ENCODE results near the gene RUNDC3A.

The RUNDC3A gene

DNA sequence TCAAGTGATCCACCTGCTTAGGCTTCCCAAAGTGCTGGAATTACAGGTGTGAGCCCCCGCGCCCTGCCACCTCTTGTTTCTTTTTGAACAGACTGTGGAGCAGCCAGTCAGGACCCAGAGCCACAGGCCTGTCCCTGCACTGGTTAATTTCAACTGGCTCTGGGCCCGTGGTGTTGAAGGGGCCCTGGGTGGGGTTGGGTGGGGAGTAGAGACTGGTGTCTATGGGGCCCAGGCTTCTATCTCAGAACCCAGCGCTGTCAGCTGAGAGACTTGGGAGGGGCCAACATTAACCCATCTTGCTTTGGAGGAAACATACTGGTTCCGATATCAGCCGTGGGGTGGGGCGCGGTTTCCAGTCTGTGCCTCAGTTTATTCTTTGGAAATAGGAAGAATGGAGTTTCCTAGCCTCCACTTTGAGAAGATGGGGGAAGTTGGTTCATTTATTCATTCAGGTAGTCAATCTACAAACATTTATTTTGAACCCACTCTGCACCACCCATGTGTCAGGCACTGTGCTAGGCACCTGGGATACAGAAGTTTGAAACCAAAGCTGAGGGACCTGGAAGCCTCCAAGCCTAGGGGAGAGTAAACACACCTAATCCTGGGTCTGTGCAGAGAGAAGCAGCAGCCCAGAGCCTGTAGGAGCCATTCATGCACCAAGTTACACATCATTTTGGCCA lies 24.9 kb upstream of the RUNDC3A start:
- DNase-seq (ENCODE audit: low spot score), result no peak

DNA sequence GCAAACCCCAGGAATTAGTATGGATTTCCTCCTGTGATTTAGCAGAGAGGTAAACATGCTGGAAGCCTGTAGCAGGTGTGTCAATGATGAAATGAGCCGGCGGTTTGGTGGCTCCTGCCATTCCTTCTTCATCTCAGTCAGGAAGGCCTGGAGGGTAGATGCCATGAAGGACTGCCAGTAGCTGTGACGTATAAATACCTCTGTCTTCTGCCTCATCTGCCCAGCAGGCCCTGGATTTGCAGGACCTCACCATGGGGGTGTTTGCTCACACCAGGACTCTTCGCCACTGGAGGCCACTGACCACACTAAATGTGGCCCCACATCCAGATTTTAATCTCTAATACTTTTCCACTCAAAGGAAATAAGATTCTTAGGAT lies 24.4 kb upstream of the RUNDC3A start:
- DNase-seq (ENCODE audit: low spot score), result no peak

DNA sequence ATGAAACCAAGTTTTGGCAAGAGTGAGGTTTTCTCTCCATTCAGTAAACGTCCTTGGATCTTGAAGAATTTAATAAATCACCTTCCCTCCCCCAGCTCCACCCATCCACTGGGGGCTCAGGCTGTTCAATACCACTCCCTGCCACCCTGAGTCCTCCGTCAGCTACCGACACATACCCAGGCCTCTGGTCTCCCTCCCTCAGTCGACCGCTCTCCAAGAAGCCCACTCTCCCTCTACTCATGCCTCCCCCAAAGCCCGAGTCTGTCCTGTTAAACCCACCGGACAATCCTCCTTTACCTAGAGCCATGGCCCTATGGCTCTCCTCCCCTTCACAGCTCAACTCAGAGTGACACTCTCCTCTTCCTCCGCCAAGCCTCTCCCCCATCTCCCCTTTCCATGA lies 20.8 kb upstream of the RUNDC3A start:
- no peak for DNase-seq (ENCODE audit: low spot score)

DNA sequence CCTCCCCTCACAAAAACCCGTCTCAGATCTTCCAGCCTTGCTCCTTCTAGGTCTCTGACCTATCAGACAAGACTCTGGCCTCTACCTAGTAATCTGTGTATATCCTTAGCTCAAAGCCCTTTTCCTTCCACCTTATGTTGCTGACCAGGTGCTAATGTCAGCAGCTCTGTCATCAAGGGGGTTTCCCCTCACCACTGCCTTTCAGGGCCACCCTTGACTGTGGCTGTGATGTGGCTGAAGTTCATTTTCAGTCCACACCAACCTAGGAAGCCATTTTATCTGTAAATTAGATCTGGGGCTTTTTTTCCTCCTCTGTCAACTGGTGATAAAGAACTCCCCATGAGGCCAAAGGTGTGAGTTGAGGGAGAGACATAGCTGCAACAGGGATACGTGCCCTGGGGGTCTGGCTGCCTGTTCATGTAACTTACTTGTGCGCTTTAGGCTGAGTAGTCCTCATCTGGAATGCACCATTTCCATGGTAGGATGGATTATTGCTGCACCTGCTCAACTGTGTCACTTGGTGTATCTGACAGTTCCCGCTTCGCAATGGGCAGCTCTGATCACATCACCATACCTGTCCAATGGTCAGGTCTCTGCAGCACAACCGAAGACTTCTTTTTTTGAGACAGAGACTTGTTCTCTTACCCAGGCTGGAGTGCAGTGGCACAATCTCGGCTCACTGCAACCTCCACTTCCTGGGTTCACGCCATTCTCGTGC lies 14.7 kb upstream of the RUNDC3A start:
- no peak for DNase-seq (ENCODE audit: low spot score)

DNA sequence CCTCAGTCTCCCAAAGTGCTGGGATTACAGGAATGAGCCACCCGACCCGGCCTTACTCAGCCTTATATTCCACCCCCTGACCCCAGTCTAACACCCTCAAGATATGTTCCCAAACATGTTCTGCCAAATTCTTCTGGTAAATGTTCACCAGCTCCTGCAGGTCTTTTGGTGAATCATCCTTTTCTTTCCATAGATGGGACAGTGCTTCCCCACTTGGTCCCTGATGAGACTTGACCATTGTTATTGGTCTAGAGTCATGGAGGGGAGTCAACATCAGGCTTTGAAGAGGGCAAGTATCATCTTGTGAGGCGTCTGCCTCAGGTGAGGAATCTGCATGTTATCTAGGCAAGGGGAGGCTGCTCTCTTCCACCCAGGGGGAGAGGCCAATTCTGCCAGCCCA lies 10.4 kb upstream of the RUNDC3A start:
- DNase-seq (ENCODE audit: low spot score), result no peak

DNA sequence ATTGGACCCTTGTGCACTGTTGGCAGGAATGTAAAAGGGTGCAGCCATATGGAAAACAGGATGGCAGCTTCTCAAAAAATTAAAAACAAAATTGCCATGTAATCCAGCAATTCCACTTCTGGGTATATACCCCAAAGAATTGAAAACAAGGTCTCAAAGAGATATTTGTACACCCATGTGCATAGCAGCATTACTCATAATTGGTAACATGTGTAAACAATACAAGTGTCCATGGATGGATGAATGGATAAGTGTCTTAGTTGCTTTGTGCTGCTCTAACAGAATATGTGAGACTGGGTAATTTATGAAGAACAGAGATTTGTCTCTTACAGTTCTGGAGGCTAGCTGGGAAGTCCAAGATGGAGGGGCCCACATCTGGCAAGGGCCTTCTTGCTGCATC lies 3.8 kb upstream of the RUNDC3A start:
- no peak for DNase-seq (ENCODE audit: low spot score)

DNA sequence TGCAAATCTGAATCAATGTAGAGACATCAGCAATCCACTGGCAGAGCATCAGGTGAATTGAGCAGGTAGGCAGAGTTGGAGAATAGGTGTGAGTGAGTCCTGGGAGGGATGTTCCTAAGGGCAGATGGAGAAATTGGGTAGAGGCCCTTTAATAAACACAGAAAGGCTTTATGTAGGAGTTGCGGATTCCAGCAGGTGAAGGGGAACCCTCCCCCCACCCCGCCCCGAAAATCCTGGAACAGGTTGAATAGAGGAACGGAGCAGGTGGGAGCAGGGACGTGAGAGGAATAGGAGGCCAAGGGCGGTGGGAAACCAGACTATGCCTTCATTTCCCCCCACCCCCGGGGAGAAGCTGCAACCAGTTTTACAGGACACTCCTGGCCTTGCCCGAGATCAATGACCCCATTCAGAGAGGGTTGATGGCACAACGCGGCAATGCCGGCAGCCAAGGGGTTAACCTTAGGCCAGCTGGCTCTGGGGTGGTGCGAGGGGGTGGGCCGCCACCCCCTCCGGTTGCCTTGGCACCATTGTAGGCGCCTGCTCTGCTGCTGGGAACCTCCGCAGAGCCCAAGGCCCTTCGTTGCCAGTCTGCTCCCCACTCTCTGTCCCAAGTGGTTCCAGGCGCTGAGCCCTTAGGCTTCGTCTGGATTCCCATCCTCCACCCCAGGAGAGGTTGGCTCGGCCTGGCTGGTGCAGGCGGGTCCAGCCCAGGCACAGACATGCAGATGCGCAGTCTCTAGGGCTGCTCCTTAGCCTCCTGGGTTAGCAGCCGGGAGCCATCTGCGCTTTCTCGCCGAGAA lies 814 bp upstream of the RUNDC3A start:
- DNase-seq (ENCODE audit: low spot score), result no peak

DNA sequence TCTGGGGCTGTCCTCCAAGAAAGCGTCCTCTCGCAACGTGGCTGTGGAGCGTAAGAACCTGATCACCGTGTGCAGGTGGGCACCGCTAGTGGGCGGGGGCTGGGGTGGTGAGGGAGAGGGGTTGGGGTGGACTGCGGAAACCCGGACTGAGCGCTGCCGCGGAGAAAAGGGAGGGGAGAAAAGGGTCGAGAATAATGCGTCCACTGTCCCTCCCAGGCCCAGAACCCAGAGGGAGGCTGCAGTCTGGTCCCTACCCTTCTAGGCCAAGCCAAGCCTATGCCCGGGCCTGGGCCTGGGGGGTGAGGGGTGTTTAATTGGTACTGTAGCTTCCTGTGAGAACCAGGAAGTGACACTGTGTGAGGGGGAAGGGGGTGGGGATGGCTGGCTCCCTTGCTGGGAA lies 464 bp downstream of the RUNDC3A start:
- DNase-seq (ENCODE audit: low spot score), result no peak

DNA sequence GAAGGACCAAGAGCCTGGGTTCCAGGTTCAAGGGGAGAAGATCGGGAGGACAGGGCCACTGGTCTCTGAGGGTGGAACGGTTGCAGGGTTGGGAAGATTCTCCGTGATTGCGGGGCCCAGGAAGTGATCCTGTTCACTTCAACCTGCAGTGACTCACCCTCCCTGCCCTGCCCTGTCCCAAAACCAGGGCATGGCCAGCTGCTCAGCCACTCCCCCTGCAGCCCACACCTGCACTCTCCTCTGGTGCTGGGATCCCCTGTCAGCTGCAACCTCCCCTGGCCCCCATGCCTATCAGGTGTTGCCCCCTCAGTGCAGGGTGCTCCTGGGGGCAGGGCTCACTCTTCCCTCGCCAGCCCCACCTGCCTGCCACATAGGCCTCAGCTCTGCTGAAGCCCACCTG lies 1.1 kb downstream of the RUNDC3A start:
- DNase-seq (ENCODE audit: low spot score), result no peak

DNA sequence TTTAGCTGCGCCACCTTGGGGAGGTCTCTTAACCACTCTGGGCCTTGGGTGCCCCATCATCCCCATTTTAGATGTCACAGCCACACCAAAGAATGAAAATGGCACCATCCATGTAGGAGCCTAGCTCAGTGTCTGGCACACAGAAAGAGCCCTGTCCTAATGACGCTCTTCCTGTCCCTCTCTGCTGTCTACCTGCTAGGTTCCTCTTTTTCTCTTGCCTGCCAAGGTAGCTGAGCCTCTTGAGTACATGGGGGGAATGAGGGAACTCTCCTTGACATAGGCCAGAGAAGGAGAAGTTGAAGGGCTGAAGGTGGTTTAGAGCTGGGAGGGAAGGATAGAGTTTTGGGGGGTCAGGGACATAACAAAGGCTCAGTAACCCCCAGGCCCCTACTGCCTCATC lies 1.8 kb downstream of the RUNDC3A start:
- DNase-seq (ENCODE audit: low spot score), result no peak

DNA sequence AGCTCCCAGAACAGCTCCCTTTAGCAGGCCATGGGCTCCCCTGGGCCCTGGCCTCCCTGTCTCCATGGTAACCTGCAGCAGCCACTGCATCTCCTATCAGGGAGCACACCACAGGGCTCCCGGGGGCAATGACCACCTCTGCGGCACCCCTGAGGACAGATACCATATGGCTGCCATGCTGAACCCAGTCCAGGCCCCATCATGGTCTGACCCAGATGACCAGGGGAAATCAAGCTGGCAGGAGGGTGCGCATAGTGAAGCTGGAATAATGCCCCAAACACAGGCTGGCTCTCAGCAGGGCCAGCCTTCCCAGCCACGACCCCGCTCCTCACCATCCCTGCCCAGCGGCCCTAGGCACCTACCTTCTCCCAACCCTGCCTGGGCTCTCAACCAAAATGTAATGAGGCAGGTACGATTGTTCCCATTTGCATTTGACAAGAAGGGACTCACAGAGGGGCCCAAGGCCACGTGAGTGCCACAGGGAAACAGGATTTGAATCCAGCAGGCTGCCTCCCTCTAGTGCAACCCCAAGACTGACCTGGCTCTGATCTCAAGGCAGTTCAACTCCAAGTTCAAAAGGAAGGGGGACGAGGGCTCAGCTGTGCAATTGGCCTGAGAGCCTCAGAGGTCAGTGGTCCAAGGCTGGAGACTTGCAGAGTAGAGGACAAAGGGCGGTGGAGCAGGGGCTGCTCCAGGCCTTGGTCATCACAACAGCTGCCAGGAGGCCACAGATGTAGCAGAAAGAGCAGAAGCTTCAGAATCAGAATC lies 2.4 kb downstream of the RUNDC3A start:
- no peak for DNase-seq (ENCODE audit: low spot score)

DNA sequence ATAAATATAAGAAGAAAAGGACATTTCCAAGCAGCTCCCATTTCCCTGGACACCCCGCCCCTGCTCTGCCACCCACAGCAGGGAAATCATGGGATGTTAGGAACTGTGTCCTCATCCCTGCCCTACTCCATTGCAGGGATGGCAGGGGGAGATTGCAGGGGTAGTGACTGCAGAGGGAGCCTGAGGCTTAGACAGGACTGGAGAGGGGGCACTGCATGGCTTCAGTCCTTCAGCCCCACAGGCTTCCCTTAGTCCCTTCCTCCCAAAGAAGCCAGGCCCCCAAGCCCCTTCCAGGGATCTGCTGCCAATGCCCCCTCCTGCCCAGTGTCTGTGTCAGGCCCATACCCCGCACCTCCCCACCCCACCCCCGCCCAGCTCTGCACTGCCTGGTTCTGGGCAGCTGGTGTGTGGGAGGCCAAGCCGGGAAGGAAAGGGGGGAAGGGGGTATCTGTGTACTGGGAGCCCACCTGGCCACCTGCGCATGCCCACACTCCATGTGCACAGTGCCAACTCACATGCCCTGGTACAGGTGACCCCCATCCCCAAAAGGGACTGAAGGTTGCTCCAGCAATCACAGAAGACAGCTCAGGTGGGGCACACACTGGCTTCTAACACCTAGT lies 3.3 kb downstream of the RUNDC3A start:
- DNase-seq (ENCODE audit: low spot score), result no peak

DNA sequence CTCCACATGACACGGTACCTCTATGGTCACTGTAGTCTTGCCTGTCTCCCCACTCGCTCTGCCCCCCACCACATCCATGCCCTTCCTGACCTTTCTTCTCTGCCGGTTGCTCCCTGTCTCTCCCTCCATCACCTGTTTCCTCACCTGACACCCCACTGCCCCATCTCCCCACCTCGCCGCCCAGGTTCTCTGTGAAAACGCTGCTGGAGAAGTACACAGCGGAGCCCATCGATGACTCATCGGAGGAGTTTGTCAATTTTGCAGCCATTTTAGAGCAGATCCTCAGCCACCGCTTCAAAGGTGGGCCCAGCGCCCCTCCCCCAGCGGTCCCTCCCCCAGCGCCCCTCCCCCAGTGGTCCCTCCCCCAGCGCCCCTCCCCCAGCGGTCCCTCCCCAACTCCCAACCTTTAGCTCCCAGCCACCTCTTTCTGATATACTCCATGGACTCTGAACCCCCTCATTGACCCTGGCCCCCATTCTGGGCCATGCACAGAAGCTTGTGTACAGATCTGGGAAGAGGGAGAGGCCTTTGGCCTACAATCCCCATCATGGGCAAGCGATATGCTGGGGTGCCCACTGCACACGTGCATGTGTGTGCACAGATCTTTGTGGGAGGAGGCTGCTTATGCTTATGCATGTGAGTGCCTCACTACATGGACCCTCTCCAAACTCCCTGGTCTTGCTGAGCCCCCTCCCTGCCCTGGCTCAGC lies 4.1 kb downstream of the RUNDC3A start:
- DNase-seq (ENCODE audit: low spot score), result no peak

DNA sequence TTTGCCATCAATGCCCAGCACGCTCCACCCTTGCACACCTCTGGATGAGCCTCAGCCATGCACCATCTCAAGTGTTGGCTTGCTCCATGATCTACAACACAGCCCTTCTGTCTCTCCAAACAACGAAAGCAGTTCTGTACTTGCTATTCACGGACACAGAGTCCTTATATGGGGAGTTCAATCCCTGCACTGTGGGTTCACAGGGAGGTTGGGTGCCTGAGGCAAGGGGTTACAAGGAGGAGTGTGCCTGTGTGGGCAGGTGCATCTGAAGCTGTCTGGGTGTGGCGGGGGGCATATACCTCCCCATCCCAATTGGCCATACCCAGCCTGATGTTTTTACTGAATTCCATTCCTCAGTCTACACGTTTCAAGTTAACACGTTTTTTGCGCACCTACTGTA lies 5.6 kb downstream of the RUNDC3A start:
- DNase-seq (ENCODE audit: low spot score), result no peak

DNA sequence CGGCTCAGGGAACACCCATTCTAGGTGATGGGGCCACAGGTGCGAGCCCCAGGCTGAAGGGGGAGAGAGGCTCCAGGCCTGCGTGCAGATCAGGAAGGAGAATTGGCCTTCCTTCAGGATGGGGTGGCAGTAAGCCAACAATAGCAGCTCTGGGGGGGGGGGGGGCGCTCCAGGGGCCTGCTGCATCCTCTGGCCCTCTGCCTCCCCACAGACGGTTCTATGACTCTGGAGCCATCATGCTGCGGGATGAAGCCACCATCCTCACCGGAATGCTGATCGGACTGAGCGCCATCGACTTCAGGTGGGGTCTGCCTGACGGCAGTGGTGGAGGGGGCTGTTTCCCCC lies 6.1 kb downstream of the RUNDC3A start:
- DNase-seq (ENCODE audit: low spot score), result no peak

DNA sequence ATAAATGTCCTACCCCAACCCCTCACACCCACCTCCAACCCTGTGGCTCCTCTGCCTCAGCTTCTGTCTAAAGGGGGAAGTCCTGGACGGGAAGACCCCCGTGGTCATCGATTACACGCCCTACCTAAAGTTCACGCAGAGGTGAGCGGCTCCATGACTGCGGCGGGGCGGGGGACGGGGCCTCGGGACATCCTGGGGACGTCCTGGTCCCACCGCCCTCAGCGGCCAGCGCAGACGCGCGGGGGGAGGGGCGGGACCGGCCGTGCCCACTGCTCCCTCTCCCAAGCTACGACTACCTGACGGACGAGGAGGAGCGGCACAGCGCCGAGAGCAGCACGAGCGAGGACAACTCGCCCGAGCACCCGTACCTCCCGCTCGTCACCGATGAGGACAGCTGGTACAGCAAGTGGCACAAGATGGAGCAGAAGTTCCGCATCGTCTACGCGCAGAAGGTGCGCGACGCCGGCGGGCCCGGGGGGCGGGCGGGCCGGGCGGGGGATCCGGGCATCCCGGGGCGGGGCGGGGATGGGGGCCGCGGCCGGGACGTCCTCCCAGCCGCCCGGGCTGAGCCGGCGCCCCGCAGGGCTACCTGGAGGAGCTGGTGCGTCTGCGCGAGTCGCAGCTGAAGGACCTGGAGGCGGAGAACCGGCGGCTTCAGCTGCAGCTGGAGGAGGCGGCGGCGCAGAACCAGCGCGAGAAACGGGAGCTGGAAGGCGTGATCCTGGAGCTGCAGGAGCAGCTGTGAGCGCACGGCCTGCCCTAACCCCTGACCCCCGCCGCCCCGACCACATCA lies 6.7 kb downstream of the RUNDC3A start:
- peak; percentile 11 for DNase-seq (ENCODE audit: low spot score)

DNA sequence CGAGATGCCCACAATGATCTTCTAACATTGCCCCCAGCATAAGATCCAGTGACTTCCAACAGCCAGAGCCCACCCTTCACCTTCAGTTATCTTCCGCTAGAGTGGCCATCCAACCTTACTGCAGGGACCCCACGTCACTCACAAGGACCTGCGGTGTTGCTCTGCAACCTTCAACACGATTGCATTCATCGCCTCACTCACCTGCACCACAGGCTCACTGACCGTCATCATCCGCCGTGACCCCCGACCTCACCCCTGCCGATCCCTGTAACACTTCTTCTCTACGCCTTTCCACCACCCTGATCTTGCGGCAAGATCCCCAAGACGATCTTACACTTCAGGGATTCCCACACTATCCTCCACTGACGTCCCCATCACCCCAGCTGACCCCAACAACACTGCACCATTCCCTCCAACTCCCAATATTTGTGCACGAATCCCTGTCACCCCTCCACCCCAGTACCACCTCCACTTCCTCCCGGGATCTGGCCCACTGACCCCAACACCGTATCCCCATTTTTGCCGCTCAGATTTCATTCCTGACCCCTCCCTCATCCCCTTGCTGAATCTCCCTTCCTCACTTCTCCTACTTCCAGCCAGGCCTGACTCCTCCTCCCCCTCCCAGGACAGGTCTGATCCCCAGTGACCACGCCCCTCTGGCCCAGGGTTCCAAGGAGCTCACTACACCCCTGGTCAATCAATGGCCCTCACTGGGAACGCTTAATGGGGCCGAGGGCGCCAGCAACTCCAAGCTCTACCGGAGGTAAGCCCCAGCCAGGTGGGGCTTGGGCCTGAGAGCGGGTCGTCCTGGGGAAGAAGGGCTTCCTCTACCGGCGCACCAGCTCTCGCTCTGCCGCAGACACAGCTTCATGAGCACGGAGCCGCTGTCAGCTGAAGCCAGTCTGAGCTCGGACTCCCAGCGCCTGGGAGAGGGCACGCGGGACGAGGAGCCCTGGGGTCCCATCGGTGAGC lies 7.6 kb downstream of the RUNDC3A start:
- DNase-seq (ENCODE audit: low spot score), result no peak

DNA sequence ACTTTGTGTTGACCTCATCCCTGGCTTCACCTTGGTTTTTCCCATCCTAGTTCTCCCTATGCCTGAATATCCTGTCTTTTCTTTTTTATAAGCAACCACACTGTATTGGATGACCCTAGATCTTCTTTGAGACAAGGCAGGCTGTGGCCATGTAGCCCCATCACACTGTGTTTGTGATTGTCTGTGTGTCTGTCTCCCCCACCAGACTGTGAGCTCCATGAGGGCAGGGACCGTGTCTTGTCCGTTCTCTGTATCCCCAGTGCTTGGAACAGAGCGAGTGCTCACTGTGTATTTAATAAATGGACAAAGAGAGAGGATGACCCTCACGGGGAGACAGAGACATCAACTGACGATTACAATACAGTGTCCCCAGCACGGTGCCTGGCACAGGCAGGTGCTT lies 9.1 kb downstream of the RUNDC3A start:
- no peak for DNase-seq (ENCODE audit: low spot score)

DNA sequence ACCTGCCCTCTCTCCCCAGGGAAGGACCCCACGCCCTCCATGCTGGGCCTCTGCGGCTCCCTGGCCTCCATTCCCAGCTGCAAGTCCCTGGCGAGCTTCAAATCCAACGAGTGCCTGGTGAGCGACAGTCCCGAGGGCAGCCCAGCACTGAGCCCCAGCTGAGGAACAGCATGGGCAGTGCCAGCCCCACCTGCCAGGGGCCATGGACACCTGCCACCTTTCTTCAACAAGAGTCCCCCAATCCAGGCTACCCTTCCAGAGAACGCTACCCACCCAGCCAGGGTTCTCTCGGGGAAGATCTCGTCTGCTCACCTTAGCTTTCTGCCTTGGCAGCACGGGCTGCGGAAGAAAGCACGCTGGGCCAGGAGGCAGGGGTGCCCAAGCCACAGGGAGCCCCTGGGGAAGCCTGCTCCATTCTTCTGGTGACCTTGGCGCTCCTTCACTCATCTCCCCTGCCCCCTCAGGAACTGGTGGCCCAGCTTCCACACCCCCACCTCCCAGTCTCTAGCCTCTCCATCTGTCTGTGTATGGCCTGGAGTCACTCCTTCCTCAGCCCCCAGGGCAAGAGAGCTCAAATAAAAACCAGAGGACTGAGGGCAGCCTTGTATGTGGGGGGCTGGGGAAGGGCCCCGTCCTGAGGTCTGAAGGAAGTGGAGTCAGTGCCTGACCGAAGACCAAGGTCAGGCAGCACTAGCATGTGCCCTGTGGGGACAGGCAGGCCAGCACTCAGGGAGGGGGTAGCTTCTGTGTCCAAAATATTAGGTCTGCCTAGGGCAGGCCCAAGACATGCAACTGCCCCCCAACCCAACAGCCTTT lies 9.9 kb downstream of the RUNDC3A start:
- DNase-seq (ENCODE audit: low spot score), result no peak
